HL-60 (cell line): ENCODE measurements around the gene SMIM5.

Source experiments
- DNase-seq, 2 experiments: peaks; one replicate each; pipeline ENCODE4 v3.0.0-alpha.2; 2010 to 2020; ENCODE audit warnings: low read depth in 1 of 2, low spot score in 1 of 2
- H3K27ac ChIP-seq: fragments of 250-450 bp; sonication (Bioruptor Pico); replicated peaks from 2 replicates; pipeline ENCODE4 v1.5.1; 2020; ENCODE audit warnings: mild to moderate bottlenecking, moderate library complexity
- H3K27me3 ChIP-seq: fragments of 250-450 bp; sonication (Bioruptor Pico); 2 replicates; pipeline ENCODE4 v1.5.1; 2021; ENCODE audit warnings: mild to moderate bottlenecking, moderate library complexity; ENCODE audit not compliant: insufficient read depth, poor library complexity, severe bottlenecking
- H3K4me3 ChIP-seq: replicated peaks from 2 replicates; pipeline ENCODE4 v1.5.1; 2011; ENCODE audit warnings: mild to moderate bottlenecking, control low read depth, low read length; ENCODE audit not compliant: insufficient read depth
- CTCF ChIP-seq: IDR thresholded peaks from one replicate; pipeline ENCODE4 v1.5.1; 2011; ENCODE audit warnings: low read length, control low read depth, inconsistent platforms; ENCODE audit not compliant: insufficient read depth
- GABPA ChIP-seq: IDR thresholded peaks from 2 replicates; pipeline ENCODE4 v1.6.1; 2012; ENCODE audit warnings: low read depth
- POLR2AphosphoS5 ChIP-seq: IDR thresholded peaks from 2 replicates; pipeline ENCODE4 v1.6.1; 2012; ENCODE audit warnings: low read depth
- REST ChIP-seq: IDR thresholded peaks from 2 replicates; pipeline ENCODE4 v1.6.1; 2012; ENCODE audit warnings: low read depth; ENCODE audit not compliant: insufficient replicate concordance
- SPI1 ChIP-seq: IDR thresholded peaks from 2 replicates; pipeline ENCODE4 v1.6.1; 2012; ENCODE audit warnings: low read depth, mild to moderate bottlenecking, borderline replicate concordance

The SMIM5 gene

DNA sequence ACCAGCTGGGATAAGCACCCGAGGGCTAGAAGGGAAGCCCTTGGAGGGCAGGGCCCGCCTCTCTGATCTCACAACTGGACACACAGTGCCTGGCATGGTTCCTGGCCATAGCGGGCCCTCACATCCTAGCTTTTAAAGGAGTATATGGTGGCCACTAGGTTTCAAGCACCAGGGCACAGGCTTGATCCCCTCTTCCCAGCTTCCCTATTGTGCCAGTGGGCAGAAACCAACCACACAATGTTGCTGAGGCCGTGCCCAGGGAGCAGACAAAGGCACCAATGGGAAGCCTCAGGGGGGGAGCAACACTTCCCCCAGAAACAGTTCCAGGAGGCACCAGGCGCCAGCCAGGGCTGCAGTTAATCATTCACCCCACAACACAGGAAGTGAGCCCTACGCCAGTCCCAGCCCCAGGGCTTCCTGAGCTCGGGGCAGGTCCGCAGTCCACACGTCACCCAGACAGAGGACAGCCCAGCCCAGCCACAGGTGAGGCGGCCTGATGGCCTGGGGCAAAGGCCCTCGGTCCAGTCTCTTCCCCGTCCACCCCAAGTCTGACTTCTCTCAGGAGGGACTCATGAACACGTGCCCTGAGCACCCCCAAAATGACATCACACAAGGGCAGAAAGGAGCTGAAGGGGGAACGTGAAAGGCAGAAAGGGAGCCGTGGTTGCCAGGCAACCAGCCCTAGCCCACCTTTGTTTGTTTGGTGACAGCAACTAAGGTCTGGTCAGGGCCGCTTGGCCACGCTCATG, 12.8 kb downstream of the SMIM5 start:
- DNase-seq: peak; percentile 33 to 52
- Histone ChIP-seq H3K4me3 (no peak overlapping the region), H3K27ac (no peak overlapping the region; the same call in 1 of the 2 replicates), H3K27me3 (no peaks in the 10 kb centered on the region)
- TF ChIP-seq REST (no peak), SPI1 (no peak), CTCF (no peak), POLR2AphosphoS5 (no peak), GABPA (no peak)

DNA sequence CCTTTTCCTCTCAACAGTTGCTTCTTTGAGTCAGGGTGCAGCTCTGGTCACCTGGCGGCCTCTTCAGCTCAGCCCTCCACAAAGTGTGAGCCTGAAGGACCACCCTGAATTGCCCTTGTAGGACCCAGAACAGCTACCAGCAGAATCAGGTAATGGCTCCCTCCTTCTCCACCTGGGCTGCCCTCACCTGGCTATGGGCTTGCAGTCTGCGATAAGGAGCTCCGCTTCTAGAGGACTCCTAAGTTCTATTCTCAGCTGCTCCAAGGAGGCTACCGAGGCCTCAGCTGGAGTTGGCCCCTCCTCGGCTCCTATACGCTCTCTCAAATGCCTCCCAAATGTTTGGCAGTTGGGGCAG, 13.4 kb downstream of the SMIM5 start:
- Histone ChIP-seq H3K4me3 (no peak overlapping the region), H3K27ac (no peak overlapping the region), H3K27me3 (no peaks in the 10 kb centered on the region)
- DNase-seq: no peak
- TF ChIP-seq SPI1: no peak
- TF ChIP-seq GABPA: no peak
- TF ChIP-seq REST: no peak
- no peak for TF ChIP-seq POLR2AphosphoS5
- no peak for TF ChIP-seq CTCF

GRCh38 chr17:75647061-75647460, 13.8 kb downstream of the SMIM5 start:
- no peak overlapping the region for H3K27ac ChIP-seq
- no peak overlapping the region for H3K4me3 ChIP-seq
- no peaks in the 10 kb centered on the region for H3K27me3 ChIP-seq
- no peak for TF ChIP-seq SPI1
- no peak for TF ChIP-seq POLR2AphosphoS5
- TF ChIP-seq GABPA: no peak
- TF ChIP-seq CTCF: no peak
- TF ChIP-seq REST: no peak
- DNase-seq: no peak
